Activated T-helper 1 cell treated with anti-CD3 and anti-CD28 coated beads, Interleukin-12 subunit alpha, Interleukin-12 subunit beta, Interleukin-2, Interleukin-4 antibody, amounts not matched to agents 30 ng/mL and 10 ng/mL and 1 ng/mL, durations not matched to agents 14 hours and 24 hours and 36 hours (primary cell): Measurements from ENCODE around the gene TMEM40. TPM values are rescaled to one million over a fixed set of nuclear protein-coding genes. Genes with fewer than 3 reads are reported as not detected.

ENCODE experiments used
- DNase-seq: peaks from one replicate; pipeline ENCODE4 v3.0.0; 2021; ENCODE audit warnings: low spot score
- H3K27ac Mint-ChIP-seq: one replicate; pipeline ENCODE4 v1.8.0; 2021; ENCODE audit warnings: mild to moderate bottlenecking, mixed read lengths
- H3K27me3 Mint-ChIP-seq: one replicate; pipeline ENCODE4 v1.8.0; 2022; ENCODE audit warnings: mild to moderate bottlenecking, moderate library complexity, mixed read lengths; ENCODE audit not compliant: insufficient read depth
- H3K36me3 Mint-ChIP-seq: one replicate; pipeline ENCODE4 v1.8.0; 2021; ENCODE audit warnings: low read depth, mixed read lengths
- H3K4me1 Mint-ChIP-seq: one replicate; pipeline ENCODE4 v1.8.0; 2021; ENCODE audit warnings: low read depth, mixed read lengths
- H3K4me3 Mint-ChIP-seq: one replicate; pipeline ENCODE4 v1.8.0; 2021; ENCODE audit warnings: mild to moderate bottlenecking, moderate library complexity, mixed read lengths
- H3K9me3 Mint-ChIP-seq: one replicate; pipeline ENCODE4 v1.8.0; 2021; ENCODE audit warnings: mixed read lengths
- intact Hi-C: fragments of 100-400 bp; cut with micrococcal nuclease; formaldehyde crosslinking; loops from one replicate; pipeline ENCODE4 v1.15.1; 2024
- total RNA-seq: library from RNA; stranded (reverse); gene quantifications from 2 replicates; pipeline ENCODE4 v1.2.3, GENCODE V29; 2022

Gene TMEM40
- total RNA-seq: not detected in 2 replicates

- no peak for DNase-seq
- intact Hi-C loops: no loop called here
- no peaks in the 10 kb centered on the region for H3K36me3 Mint-ChIP-seq
- no peak within 1 kb of the TSS for H3K27ac Mint-ChIP-seq
- no peaks in the 10 kb centered on the region for H3K9me3 Mint-ChIP-seq
- no peak within 1 kb of the TSS for H3K4me3 Mint-ChIP-seq
- H3K4me1 Mint-ChIP-seq: no peaks in the 10 kb centered on the region
- peaks cover 2% of the 10 kb centered on the region for H3K27me3 Mint-ChIP-seq
These were observed at the start of gene TMEM40 for GRCh38 chr3:12759097-12759679. Gene TMEM40 (minus strand): TSS chr3:12759259. CDS start chr3:12749832, 9,427 bp downstream.

GRCh38 chr3:12808587-12808986, 49.5 kb upstream of the TMEM40 start:
- Mint-ChIP-seq H3K27me3 (peaks cover 6% of the 10 kb centered on the region), H3K9me3 (no peaks in the 10 kb centered on the region), H3K27ac (no peak overlapping the region), H3K4me1 (peaks cover 5% of the 10 kb centered on the region), H3K4me3 (peak overlapping the region; percentile 49), H3K36me3 (no peaks in the 10 kb centered on the region)
- intact Hi-C loops: no loop called here
- DNase-seq: no peak

- H3K27ac Mint-ChIP-seq: no peak overlapping the region
- intact Hi-C loops: no loop called here
- H3K4me1 Mint-ChIP-seq: peaks cover 5% of the 10 kb centered on the region
- no peak for DNase-seq
- peaks cover 6% of the 10 kb centered on the region for H3K27me3 Mint-ChIP-seq
- H3K4me3 Mint-ChIP-seq: no peak overlapping the region
- H3K9me3 Mint-ChIP-seq: no peaks in the 10 kb centered on the region
- no peaks in the 10 kb centered on the region for H3K36me3 Mint-ChIP-seq
These were observed 48.7 kb upstream of the TMEM40 start for GRCh38 chr3:12807601-12808359.

GRCh38 chr3:12807066-12807465, 48.0 kb upstream of the TMEM40 start:
- DNase-seq: no peak
- Mint-ChIP-seq H3K4me3 (no peak overlapping the region), H3K27ac (no peak overlapping the region), H3K4me1 (peaks cover 5% of the 10 kb centered on the region), H3K9me3 (no peaks in the 10 kb centered on the region), H3K36me3 (no peaks in the 10 kb centered on the region), H3K27me3 (peaks cover 6% of the 10 kb centered on the region)
- intact Hi-C loops: no loop called here

- H3K36me3 Mint-ChIP-seq: no peaks in the 10 kb centered on the region
- DNase-seq: no peak
- no peak overlapping the region for H3K27ac Mint-ChIP-seq
- H3K4me1 Mint-ChIP-seq: no peaks in the 10 kb centered on the region
- no peaks in the 10 kb centered on the region for H3K9me3 Mint-ChIP-seq
- intact Hi-C loops: no loop called here
- H3K27me3 Mint-ChIP-seq: peaks cover 5% of the 10 kb centered on the region
- H3K4me3 Mint-ChIP-seq: no peak overlapping the region
These were observed 44.3 kb upstream of the TMEM40 start for GRCh38 chr3:12803371-12803770.

- Mint-ChIP-seq H3K36me3 (no peaks in the 10 kb centered on the region), H3K4me1 (no peaks in the 10 kb centered on the region), H3K9me3 (no peaks in the 10 kb centered on the region), H3K27me3 (peaks cover 30% of the 10 kb centered on the region), H3K4me3 (no peak overlapping the region), H3K27ac (no peak overlapping the region)
- intact Hi-C loops: no loop called here
- no peak for DNase-seq
These were observed 40.7 kb upstream of the TMEM40 start for GRCh38 chr3:12799525-12800440.

GRCh38 chr3:12798559-12799179, 39.6 kb upstream of the TMEM40 start:
- intact Hi-C loops: no loop called here
- DNase-seq: no peak
- H3K36me3 Mint-ChIP-seq: no peaks in the 10 kb centered on the region
- peaks cover 30% of the 10 kb centered on the region for H3K27me3 Mint-ChIP-seq
- H3K4me3 Mint-ChIP-seq: no peak overlapping the region
- H3K9me3 Mint-ChIP-seq: no peaks in the 10 kb centered on the region
- no peaks in the 10 kb centered on the region for H3K4me1 Mint-ChIP-seq
- no peak overlapping the region for H3K27ac Mint-ChIP-seq

- no peaks in the 10 kb centered on the region for H3K4me1 Mint-ChIP-seq
- H3K4me3 Mint-ChIP-seq: no peak overlapping the region
These were observed 39.0 kb upstream of the TMEM40 start for GRCh38 chr3:12797892-12798558.

GRCh38 chr3:12797124-12797891, 38.2 kb upstream of the TMEM40 start:
- peaks cover 32% of the 10 kb centered on the region for H3K27me3 Mint-ChIP-seq
- no peaks in the 10 kb centered on the region for H3K9me3 Mint-ChIP-seq
- no peak overlapping the region for H3K4me3 Mint-ChIP-seq
- no peak overlapping the region for H3K27ac Mint-ChIP-seq
- no peak for DNase-seq
- intact Hi-C loops: no loop called here
- H3K36me3 Mint-ChIP-seq: no peaks in the 10 kb centered on the region
- no peaks in the 10 kb centered on the region for H3K4me1 Mint-ChIP-seq

More at GRCh38 chr3:12797892-12798558, 39.0 kb upstream of the TMEM40 start:
- Mint-ChIP-seq H3K27me3 (peaks cover 30% of the 10 kb centered on the region), H3K27ac (no peak overlapping the region), H3K36me3 (no peaks in the 10 kb centered on the region), H3K9me3 (no peaks in the 10 kb centered on the region)
- no peak for DNase-seq
- intact Hi-C loops: no loop called here

GRCh38 chr3:12796171-12797123, 37.4 kb upstream of the TMEM40 start, which contains the start of gene CAND2:
Gene CAND2 (plus strand): TSS chr3:12796680. CDS start chr3:12796721, 41 bp downstream.
- Mint-ChIP-seq H3K27ac (no peak within 1 kb of the TSS), H3K4me3 (peak within 1 kb of the TSS; percentile 73), H3K36me3 (no peaks in the 10 kb centered on the region), H3K9me3 (no peaks in the 10 kb centered on the region), H3K27me3 (peaks cover 34% of the 10 kb centered on the region), H3K4me1 (no peaks in the 10 kb centered on the region)
- intact Hi-C loops: no loop called here
- DNase-seq: no peak

GRCh38 chr3:12793701-12794100, 34.6 kb upstream of the TMEM40 start:
- H3K27me3 Mint-ChIP-seq: peaks cover 31% of the 10 kb centered on the region
- no peaks in the 10 kb centered on the region for H3K9me3 Mint-ChIP-seq
- intact Hi-C loops: no loop called here
- no peak overlapping the region for H3K4me3 Mint-ChIP-seq
- no peaks in the 10 kb centered on the region for H3K36me3 Mint-ChIP-seq
- DNase-seq: no peak
- H3K4me1 Mint-ChIP-seq: no peaks in the 10 kb centered on the region
- H3K27ac Mint-ChIP-seq: no peak overlapping the region
